ENCODE measurements around the gene ACVR2B.

GRCh38 chr3:38421679-38422336 is 31.9 kb upstream of the ACVR2B start:
- no peak for TF ChIP-seq CTCF (IDR thresholded peaks at IDR 0.05 in 2 of 3, conservative IDR thresholded peaks at IDR 0.05 in 1 of 3; ENCODE audit: borderline replicate concordance in 1 of 3, insufficient read depth in 1 of 3, low read depth in 2 of 3, low read length in 2 of 3)
- TF ChIP-seq CEBPB (IDR thresholded peaks at IDR 0.05; ENCODE audit: low read depth): no peak
- TF ChIP-seq TCF7L2 (IDR thresholded peaks at IDR 0.05; ENCODE audit: borderline replicate concordance, extremely low read depth, insufficient read depth, insufficient read length): no peak
- no peak for TF ChIP-seq RAD21 (IDR thresholded peaks at IDR 0.05; ENCODE audit: low read depth)
- no peak for TF ChIP-seq ELF1 (IDR thresholded peaks at IDR 0.05; ENCODE audit: borderline replicate concordance, low read depth)
- no peak for TF ChIP-seq POLR2A (IDR thresholded peaks at IDR 0.05; ENCODE audit: borderline replicate concordance, extremely low read depth, insufficient read depth, insufficient read length)
- no peak for TF ChIP-seq POLR2AphosphoS5 (IDR thresholded peaks at IDR 0.05; ENCODE audit: low read depth, low read length)
- TF ChIP-seq EZH2 (IDR thresholded peaks at IDR 0.05): no peak
- no peak for TF ChIP-seq REST (IDR thresholded peaks at IDR 0.05; ENCODE audit: low read depth)
